GM21390 (cell line): ENCODE measurements around the gene ATN1.

Experiments
- ATAC-seq: cut with Tn5 transposase; IDR thresholded peaks from one replicate; pipeline ENCODE4 v1.9.1; 2021; ENCODE audit not compliant: unreplicated experiment

Gene ATN1

GRCh38 chr12:6956021-6956727 lies 28.4 kb downstream of the ATN1 start:
- ATAC-seq = no peak

- no peak for ATAC-seq
Observed at GRCh38 chr12:6957151-6957701, 29.5 kb downstream of the ATN1 start.

GRCh38 chr12:6957741-6958608 lies 30.2 kb downstream of the ATN1 start:
- ATAC-seq = no peak

- no peak for ATAC-seq
Observed at GRCh38 chr12:6958609-6959057, 30.9 kb downstream of the ATN1 start.

- peak; percentile 50 for ATAC-seq
Observed at GRCh38 chr12:6959058-6959804, 31.5 kb downstream of the ATN1 start.

GRCh38 chr12:6959805-6960592 lies 32.2 kb downstream of the ATN1 start:
- no peak for ATAC-seq

- no peak for ATAC-seq
Observed at GRCh38 chr12:6960593-6961277, 33.0 kb downstream of the ATN1 start.

- no peak for ATAC-seq
Observed at GRCh38 chr12:6961278-6961694, 33.5 kb downstream of the ATN1 start.

- ATAC-seq = no peak
Observed at GRCh38 chr12:6961695-6962284, 34.0 kb downstream of the ATN1 start.

- no peak for ATAC-seq
Observed at GRCh38 chr12:6962285-6963015, 34.7 kb downstream of the ATN1 start.

- no peak for ATAC-seq
Observed at GRCh38 chr12:6963016-6963731, 35.4 kb downstream of the ATN1 start.

GRCh38 chr12:6963791-6964413 lies 36.1 kb downstream of the ATN1 start:
- ATAC-seq = no peak

- ATAC-seq = no peak
Observed at GRCh38 chr12:6964605-6965025, 36.9 kb downstream of the ATN1 start.

- peak; percentile 38 for ATAC-seq
Observed at GRCh38 chr12:6965026-6965661, 37.4 kb downstream of the ATN1 start.

- ATAC-seq = no peak
Observed at GRCh38 chr12:6965714-6966113, 38.0 kb downstream of the ATN1 start.

GRCh38 chr12:6966351-6966750 lies 38.6 kb downstream of the ATN1 start:
- ATAC-seq = no peak

GRCh38 chr12:6967651-6968100 lies 39.9 kb downstream of the ATN1 start:
- ATAC-seq = no peak
